Spleen (tissue), 11 donors: ENCODE data around the gene SEPSECS. TPM values are rescaled to one million over a fixed set of nuclear protein-coding genes. Genes with fewer than 3 reads are reported as not detected.

Source experiments
- DNase-seq: peaks from one replicate; pipeline ENCODE4 v3.0.0-alpha.2; 2020
- H3K27ac ChIP-seq, 8 donors: fragments of 200-600 bp; sonication (generic) in 7 of 8; 1 replicate in 4 of 8; 2 replicates in 4 of 8; pipeline versions ENCODE4 v1.5.0 to v1.8.0; 2016 to 2021; ENCODE audit warnings: inconsistent platforms in 4 of 8, mild to moderate bottlenecking in 4 of 8, moderate library complexity in 1 of 8
- H3K27me3 ChIP-seq, 7 donors: fragments of 200-600 bp; sonication (generic) in 6 of 7; replicated peaks in 1 of 7; 1 replicate in 4 of 7; 2 replicates in 3 of 7; pipeline versions ENCODE4 v1.5.0 to v1.8.0; 2016 to 2021; ENCODE audit warnings: inconsistent platforms in 3 of 7, mild to moderate bottlenecking in 1 of 7
- H3K36me3 ChIP-seq, 6 donors: fragments of 200-600 bp; sonication (generic) in 5 of 6; 1 replicate in 4 of 6; 2 replicates in 2 of 6; pipeline versions ENCODE4 v1.5.0 to v1.8.0; 2016 to 2021; ENCODE audit warnings: inconsistent platforms in 2 of 6
- H3K4me1 ChIP-seq, 6 donors: fragments of 200-600 bp; sonication (generic) in 5 of 6; 1 replicate in 3 of 6; 2 replicates in 3 of 6; pipeline versions ENCODE4 v1.5.0 to v1.8.0; 2016 to 2021; ENCODE audit warnings: inconsistent platforms in 3 of 6
- H3K4me3 ChIP-seq, 8 donors: fragments of 200-600 bp; sonication (generic) in 7 of 8; 1 replicate in 4 of 8; 2 replicates in 4 of 8; pipeline versions ENCODE4 v1.5.0 to v1.8.0; 2016 to 2021; ENCODE audit warnings: inconsistent platforms in 4 of 8, mild to moderate bottlenecking in 4 of 8, moderate library complexity in 2 of 8
- H3K9me3 ChIP-seq, 8 donors: fragments of 200-600 bp; sonication (generic) in 7 of 8; 1 replicate in 4 of 8; 2 replicates in 4 of 8; pipeline versions ENCODE4 v1.5.0 to v1.8.0; 2016 to 2021; ENCODE audit warnings: inconsistent platforms in 4 of 8
- CTCF ChIP-seq, 11 experiments: fragments of 200-600 bp in 7 of 11; fragments of 450-650 bp in 4 of 11; sonication (generic) in 4 of 11; IDR thresholded peaks in 8 of 11; conservative IDR thresholded peaks in 3 of 11; 1 replicate in 7 of 11; 2 replicates in 4 of 11; pipeline versions ENCODE4 v1.4.0 to v1.8.0; 2016 to 2021; ENCODE audit warnings: antibody characterized with exemption in 11 of 11, inconsistent platforms in 4 of 11, mild to moderate bottlenecking in 1 of 11
- POLR2A ChIP-seq, 3 donors: fragments of 450-650 bp; IDR thresholded peaks; one replicate each; pipeline ENCODE4 v1.5.1; 2017; ENCODE audit warnings: antibody characterized with exemption in 3 of 3, mild to moderate bottlenecking in 1 of 3
- POLR2AphosphoS5 ChIP-seq, 3 donors: sonication (generic); formaldehyde crosslinking; IDR thresholded peaks; one replicate each; pipeline ENCODE4 v1.5.1; 2017; ENCODE audit warnings: antibody characterized with exemption in 3 of 3
- WGBS, 5 donors: extraction: QIAGEN DNeasy Blood & Tissue Kit in 3 of 5; methylation state at CpG; one replicate each; pipeline versions ENCODE4 v1.1.5 to v1.1.7; 2013 to 2018; 5-methylcytosine and 5-hydroxymethylcytosine counted together
- intact Hi-C: fragments of 100-400 bp; cut with DNase I; formaldehyde crosslinking; loops from one replicate; pipeline ENCODE4 v1.15.0; 2023; ENCODE audit warnings: low total_unique reads
- polyA plus RNA-seq, 3 donors: library from polyadenylated mRNA; stranded (reverse); fragments of 200-250 nt; gene quantifications; one replicate each; pipeline ENCODE4 v1.2.1, GENCODE V29; 2013
- total RNA-seq, 7 donors: library from RNA; depleted of rRNA in 3 of 7; stranded (reverse); fragments of >200 nt in 3 of 7; fragmentation: NEBNext Ultra II Directional in 4 of 7; extraction: Animal tissue kit (Norgen Biotek cat#: 25700) in 4 of 7; gene quantifications; one replicate each; pipeline versions ENCODE4 v1.1.0 to v1.2.1, GENCODE V29; 2016 to 2021
- donor health status: healthy with polysubstance abuse.
- donor health status: DM: no; HTN: no; CAD: no; lungs with moderate emphysema.
- donor health status: DM: no; HTN: no; CAD: no.
- donor health status: Bipolar disorder and iron deficiency.
- donor health status: healthy.
- donor health status: DM: no; HTN: no; CAD: no.
- donor health status: DM: yes; HTN: yes; CAD: no.

The SEPSECS gene
- total and polyA plus RNA-seq, 10 donors: 4.8 to 15.2 (median 11.3) TPM

DNA sequence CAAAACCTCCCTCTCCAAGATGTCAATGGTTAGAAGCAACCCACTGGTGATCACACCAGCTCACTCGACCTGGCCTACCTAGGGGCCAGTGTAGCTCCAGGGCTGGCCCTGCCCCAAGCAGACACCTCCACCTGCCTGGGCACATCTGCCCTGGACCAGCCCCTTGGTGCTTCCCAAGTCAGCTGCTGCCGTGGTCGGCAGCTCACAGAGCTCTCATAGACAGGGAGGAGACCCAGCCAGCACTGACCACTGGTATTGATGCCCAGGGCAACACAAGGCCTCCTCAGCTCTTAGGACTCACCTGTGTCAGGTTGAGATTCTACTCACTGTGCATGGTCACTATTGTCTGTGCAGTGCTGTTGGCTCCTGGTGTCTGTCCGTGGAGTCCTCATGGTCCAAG, 51.7 kb downstream of the SEPSECS start:
- H3K27ac ChIP-seq: no peak overlapping the region
- intact Hi-C loops: no loop called here
- no peaks in the 10 kb centered on the region for H3K36me3 ChIP-seq
- no peak for TF ChIP-seq POLR2AphosphoS5 (IDR thresholded peaks at IDR 0.05)
- no peak for TF ChIP-seq POLR2A (IDR thresholded peaks at IDR 0.05)
- TF ChIP-seq CTCF (IDR thresholded peaks at IDR 0.05 in 8 of 11, conservative IDR thresholded peaks at IDR 0.05 in 3 of 11): no peak
- H3K4me3 ChIP-seq: no peak overlapping the region
- no peaks in the 10 kb centered on the region for H3K9me3 ChIP-seq
- H3K4me1 ChIP-seq: no peaks in the 10 kb centered on the region
- no peak for DNase-seq
- 82 to 93% (median 86%) methylated on average over 4 of the region's 4 CpGs; no CpG with 5 or more reads in 1 of the 5 donors for WGBS, 5 donors
- no peaks in the 10 kb centered on the region for H3K27me3 ChIP-seq

- Histone ChIP-seq H3K9me3 (no peaks in the 10 kb centered on the region), H3K27me3 (no peaks in the 10 kb centered on the region), H3K36me3 (no peaks in the 10 kb centered on the region), H3K4me1 (no peaks in the 10 kb centered on the region), H3K27ac (no peak overlapping the region), H3K4me3 (no peak overlapping the region)
- TF ChIP-seq CTCF (IDR thresholded peaks at IDR 0.05 in 8 of 11, conservative IDR thresholded peaks at IDR 0.05 in 3 of 11) (no peak), POLR2A (IDR thresholded peaks at IDR 0.05) (no peak), POLR2AphosphoS5 (IDR thresholded peaks at IDR 0.05) (no peak)
- no peak for DNase-seq
- WGBS, 5 donors: 66 to 88% (median 74%) methylated on average over 6 of the region's 6 CpGs
- intact Hi-C loops: no loop called here
These were observed 52.3 kb downstream of the SEPSECS start for GRCh38 chr4:25107827-25108516.

DNA sequence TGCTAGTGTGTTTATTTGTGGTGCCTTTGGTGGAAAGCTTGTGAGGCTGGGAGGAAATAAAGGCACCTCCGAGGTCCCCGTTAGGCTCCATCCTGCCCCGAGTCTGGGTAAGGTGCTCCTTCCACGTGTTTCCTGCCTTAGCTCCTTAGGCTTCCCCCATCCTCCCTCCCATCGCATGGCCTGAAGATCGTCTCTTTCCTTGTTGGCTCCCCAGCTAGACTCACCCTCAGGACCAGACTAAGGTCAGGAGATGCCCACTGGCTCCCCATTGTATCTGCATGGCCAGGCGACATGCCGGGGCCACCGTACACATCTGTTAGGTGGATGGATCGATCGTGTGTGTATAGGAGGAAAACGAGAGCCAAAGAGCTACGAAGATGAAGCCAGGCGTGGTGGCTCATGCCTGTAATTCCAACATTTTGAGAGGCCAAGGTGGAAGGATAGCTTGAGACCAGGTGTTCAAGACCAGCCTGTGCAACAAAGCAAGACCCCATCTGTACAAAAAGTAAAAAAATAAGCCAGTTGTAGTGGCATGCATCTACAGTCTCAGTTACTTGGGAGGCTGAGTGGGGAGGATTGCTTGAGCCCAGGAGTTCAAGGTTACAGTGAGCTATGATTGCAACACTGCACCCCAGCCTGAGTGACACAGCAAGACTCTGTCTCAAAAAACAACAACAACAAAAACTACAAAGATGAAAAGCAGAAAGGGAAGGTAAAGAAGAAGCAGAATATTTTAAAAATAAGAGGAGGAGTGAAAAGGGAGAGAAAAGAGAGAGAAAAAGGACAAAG, 53.7 kb downstream of the SEPSECS start:
- Histone ChIP-seq H3K27me3 (no peaks in the 10 kb centered on the region), H3K36me3 (no peaks in the 10 kb centered on the region), H3K27ac (no peak overlapping the region), H3K4me1 (no peaks in the 10 kb centered on the region), H3K4me3 (no peak overlapping the region), H3K9me3 (peaks cover 0 to 8% (median 0%) of the 10 kb centered on the region in 8 donors)
- 88 to 93% (median 92%) methylated on average over 14 of the region's 14 CpGs for WGBS, 5 donors
- intact Hi-C loops: no loop called here
- TF ChIP-seq POLR2AphosphoS5 (IDR thresholded peaks at IDR 0.05): no peak
- no peak for TF ChIP-seq CTCF (IDR thresholded peaks at IDR 0.05 in 8 of 11, conservative IDR thresholded peaks at IDR 0.05 in 3 of 11)
- TF ChIP-seq POLR2A (IDR thresholded peaks at IDR 0.05): no peak
- DNase-seq: no peak

- intact Hi-C loops: no loop called here
- no peak for TF ChIP-seq POLR2A (IDR thresholded peaks at IDR 0.05)
- TF ChIP-seq POLR2AphosphoS5 (IDR thresholded peaks at IDR 0.05): no peak
- no peak for TF ChIP-seq CTCF (IDR thresholded peaks at IDR 0.05 in 8 of 11, conservative IDR thresholded peaks at IDR 0.05 in 3 of 11)
- H3K4me1 ChIP-seq: no peaks in the 10 kb centered on the region
- H3K27me3 ChIP-seq: no peaks in the 10 kb centered on the region
- no peaks in the 10 kb centered on the region for H3K36me3 ChIP-seq
- H3K27ac ChIP-seq: no peak overlapping the region
- WGBS, 5 donors: 21 to 48% (median 28%) methylated on average over 3 of the region's 3 CpGs
- DNase-seq: no peak
- no peak overlapping the region for H3K4me3 ChIP-seq
- H3K9me3 ChIP-seq: peaks cover 0 to 9% (median 0%) of the 10 kb centered on the region in 8 donors
These were observed 55.7 kb downstream of the SEPSECS start for GRCh38 chr4:25104591-25104990.
